ENCODE data around the gene ZNF660.

- TF ChIP-seq, protein P1, sequence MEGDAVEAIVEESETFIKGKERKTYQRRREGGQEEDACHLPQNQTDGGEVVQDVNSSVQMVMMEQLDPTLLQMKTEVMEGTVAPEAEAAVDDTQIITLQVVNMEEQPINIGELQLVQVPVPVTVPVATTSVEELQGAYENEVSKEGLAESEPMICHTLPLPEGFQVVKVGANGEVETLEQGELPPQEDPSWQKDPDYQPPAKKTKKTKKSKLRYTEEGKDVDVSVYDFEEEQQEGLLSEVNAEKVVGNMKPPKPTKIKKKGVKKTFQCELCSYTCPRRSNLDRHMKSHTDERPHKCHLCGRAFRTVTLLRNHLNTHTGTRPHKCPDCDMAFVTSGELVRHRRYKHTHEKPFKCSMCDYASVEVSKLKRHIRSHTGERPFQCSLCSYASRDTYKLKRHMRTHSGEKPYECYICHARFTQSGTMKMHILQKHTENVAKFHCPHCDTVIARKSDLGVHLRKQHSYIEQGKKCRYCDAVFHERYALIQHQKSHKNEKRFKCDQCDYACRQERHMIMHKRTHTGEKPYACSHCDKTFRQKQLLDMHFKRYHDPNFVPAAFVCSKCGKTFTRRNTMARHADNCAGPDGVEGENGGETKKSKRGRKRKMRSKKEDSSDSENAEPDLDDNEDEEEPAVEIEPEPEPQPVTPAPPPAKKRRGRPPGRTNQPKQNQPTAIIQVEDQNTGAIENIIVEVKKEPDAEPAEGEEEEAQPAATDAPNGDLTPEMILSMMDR (IDR thresholded peaks at IDR 0.05): no peak
- TF ChIP-seq POLR2A (IDR thresholded peaks at IDR 0.05): no peak
- no peak for TF ChIP-seq POLR2AphosphoS5 (IDR thresholded peaks at IDR 0.05)
- no peak for TF ChIP-seq EP300 (IDR thresholded peaks at IDR 0.05)
Observed at GRCh38 chr3:44628716-44629115, 44.0 kb downstream of the ZNF660 start.

Measured in upper lobe of left lung (tissue), 4 donors.